GM18526 (cell line): ENCODE measurements around the gene PCDH9.

ENCODE experiments used
- POLR2A ChIP-seq: IDR thresholded peaks from 3 replicates; pipeline ENCODE4 v1.6.1; 2011; ENCODE audit not compliant: insufficient read length; ENCODE audit errors: extremely low read depth

PCDH9 gene

DNA sequence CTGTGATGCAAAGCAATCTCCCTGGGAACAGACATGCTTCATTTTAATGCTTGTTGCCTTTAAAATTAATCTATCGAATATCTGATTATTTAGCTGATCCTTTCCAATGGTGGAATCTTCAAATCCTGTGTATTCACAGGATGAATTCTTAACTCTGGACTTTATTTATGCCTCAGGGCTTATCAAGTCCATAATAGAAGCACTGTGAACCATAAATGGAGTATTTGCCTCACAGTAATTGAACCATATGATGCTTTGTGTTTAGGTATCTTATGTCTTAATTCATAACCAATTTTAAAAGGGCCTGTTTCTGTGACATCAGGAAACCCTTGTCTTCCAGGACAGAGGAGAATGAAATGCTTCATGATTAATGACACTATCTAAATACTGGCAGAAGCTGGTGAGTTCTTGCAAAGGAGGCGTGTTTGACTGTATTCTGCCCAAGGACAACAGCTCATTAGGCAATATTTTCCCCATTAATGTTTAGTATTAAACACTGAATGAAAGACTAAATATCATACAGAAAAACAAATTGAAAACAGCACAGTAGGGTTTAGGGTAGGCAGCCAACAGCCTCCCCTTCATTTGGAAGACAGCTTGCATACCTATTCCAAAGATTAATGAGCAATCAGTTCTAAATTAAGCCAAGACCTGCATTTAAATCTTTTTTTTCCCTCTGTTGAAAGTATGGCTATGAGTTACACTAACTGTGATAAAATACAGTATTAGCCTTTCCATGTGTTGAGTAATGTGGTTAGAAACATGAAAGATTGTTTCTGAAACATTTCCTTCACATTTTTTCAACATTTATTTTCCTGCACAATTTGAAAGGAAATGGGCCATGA, 709.4 kb downstream of the PCDH9 start:
- no peak for TF ChIP-seq POLR2A

DNA sequence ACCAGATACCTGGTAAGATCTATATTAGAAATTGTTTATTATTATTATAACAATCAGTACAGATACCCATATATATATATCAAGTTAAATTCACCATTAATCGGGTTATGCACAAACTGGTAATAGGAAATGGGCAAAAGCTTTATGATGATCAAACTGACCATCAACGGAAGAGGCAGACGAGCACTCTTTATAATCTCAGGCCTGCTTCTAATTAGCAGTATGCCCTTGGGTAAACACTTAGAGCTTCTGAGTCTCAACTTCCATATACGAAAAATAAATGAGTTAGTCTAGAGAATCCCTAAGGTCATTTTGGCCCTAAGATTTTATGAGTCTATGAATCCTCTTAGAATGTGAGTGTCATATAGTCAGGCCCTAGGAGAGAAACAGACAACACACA, 710.9 kb downstream of the PCDH9 start:
- no peak for TF ChIP-seq POLR2A

DNA sequence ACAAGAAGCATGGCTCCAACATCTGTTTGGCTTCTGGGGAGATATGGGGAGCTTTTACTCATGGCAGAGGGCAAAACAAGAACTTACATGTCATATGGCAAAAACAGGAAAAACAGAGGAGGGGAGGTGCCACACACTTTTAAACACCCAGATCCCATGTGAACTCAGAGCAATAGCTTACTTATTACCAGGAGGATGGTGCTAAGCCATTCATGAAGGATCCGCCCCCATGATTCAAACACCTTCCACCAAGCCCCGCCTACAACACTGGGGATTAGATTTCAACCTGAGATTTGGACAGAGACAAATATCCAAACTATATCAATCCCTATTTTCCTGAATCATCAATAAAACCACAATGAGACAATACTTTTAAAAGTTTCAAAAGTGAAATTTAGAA, 712.1 kb downstream of the PCDH9 start:
- TF ChIP-seq POLR2A, result no peak

DNA sequence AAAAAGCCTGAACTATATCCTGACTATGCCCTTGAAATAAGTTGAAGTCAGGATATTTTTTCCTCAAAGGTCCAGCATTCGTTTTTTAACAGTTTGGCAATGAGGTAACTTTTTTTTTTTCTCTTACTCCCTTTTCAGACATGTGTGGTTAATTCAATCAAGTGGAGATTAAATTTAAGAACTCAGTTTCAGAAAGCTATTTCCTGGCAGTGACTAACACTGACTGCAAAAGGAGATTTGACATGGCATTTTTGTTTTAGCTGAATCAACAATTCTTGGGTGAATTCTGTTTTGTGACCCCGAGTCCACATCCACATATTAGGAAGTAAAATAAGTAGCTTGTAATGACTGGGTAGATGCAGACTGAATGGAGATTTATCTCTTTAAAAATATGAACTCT, 716.4 kb downstream of the PCDH9 start:
- no peak for TF ChIP-seq POLR2A

DNA sequence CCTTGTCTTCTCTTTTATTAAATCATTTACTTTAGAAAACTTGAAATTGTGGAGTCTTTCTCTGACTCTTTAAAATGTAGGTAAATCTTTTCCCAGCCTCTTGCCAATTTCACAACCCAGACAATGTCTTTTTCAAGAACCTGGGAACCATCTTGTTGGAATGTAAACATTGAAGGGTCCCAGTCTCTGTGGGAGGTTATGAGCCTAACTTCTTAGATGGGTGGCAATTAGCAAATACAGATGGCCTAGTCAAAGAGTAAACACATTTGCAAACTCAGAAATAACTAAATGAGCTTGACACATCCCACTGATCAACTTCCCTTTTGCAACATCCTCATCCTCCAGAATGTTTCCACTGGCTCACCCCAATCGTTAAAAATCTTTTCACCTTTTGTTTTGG, 721.0 kb downstream of the PCDH9 start:
- no peak for TF ChIP-seq POLR2A

DNA sequence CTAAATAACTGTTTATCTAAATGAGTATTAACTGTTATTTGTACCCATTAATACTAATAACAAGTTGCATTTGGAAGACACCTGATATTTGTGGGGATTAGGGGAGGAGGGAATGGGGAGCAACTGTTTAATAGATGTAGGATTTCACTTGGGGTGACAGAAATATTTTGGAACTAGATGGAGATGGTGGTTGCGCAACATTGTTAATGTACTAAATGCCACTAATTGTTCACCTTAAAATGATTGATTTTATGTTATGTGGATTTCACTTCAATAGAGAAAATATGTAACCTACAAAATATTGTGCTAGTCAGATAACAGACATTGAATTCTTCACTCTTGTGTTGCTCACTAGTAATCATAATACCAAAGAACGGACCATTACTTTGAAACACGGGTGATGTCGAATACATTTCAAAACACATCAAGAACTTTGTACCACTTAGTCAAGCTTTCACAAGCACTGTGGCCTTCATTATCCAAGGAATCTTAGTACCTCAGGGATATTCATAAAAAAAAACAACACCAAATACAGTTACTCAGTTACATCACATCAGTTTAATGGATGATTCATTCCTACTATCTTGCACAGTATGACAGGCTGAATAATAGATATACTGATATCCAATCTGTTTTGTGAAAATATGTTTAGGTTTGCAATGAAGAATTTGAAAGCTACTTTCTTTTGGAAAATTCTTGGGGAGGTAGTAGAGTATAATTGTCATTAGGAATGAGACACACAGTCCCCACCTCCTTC, 721.8 kb downstream of the PCDH9 start:
- no peak for TF ChIP-seq POLR2A

DNA sequence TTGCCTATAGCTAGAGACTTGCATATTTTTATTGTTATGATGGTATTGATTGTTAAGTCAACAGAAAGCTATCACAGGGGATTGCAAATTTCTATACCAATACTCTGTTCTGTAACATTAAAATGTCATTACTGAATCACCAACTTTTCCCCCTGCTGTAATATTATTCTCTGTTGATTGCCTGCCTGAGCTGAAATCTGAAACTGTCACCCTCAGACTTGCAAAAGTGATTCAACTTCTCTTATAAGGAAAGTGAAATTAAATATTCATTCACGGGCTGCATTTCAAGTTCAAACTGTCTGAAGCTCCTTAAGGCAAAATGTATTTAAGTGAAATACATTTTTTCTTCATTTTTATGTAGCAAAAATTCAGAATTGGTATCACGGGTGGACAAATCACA, 723.2 kb downstream of the PCDH9 start:
- TF ChIP-seq POLR2A, result no peak

DNA sequence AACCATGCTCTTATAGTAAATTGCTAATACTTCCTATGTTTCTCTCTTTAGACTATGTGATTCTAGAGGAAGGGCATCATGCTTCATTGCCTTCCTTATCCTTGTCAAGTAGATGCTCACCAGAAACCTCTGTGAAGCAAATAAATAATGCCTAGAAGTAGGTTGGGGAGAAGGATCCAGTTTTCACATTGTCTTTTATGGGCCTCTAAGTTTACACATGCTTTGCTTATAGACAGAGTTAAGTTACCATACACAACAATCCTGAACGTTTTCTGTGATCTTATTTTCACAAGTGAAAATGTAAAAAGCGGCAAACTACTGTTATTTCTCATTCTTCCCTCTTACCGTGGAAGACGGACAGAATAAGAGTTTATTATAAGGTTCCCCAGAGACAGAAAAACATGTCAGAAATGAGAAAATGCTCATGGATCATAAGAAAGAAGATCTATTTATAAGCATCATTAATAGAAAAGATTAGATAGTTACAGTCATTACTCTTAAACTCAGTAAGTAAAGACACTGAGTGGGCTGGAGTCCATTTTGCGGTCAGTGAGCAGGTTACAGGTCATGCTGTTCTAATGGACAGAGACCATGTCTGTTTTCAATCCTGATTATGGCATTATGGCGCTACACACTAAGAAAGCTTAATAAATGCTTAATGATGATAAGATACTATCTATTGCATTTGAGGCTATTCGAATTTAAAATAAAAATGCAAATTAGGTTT, 723.9 kb downstream of the PCDH9 start:
- no peak for TF ChIP-seq POLR2A

DNA sequence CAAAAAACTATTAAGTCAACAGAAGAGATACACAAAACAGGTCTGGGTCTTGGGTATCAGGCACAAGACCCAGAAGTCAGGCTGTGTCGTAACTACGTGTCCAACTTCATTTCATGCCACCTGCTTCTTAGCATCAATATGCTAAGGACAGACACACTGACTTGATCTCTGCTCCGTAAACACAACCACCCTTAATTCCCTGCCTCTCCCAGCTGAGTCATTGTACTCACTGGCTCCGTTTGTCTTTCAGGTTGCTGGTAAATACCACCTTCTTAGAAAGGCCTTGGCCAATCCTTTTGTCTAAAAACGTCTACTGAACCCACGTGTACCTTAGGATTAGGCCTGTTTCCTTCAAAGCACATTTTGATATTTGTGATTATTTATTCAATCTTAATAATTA, 726.2 kb downstream of the PCDH9 start:
- TF ChIP-seq POLR2A, result no peak

DNA sequence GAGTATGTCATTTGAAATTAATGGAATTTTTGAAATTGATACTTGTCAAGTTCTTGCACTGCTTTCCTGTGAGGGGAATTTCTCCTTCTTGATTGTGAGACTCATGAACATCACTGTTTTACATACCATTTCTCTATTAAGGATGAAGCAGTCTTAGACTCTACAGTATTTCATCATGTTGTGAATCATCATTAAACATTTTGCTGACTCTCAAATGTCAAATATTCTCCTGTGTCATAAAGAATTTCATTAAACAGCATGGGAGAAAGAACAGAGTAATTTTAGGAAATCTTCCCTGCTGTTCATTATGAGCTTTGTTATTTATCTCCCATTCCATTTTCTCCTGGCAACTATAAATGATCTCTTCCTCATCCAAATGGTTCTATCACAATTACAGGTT, 729.0 kb downstream of the PCDH9 start:
- no peak for TF ChIP-seq POLR2A

DNA sequence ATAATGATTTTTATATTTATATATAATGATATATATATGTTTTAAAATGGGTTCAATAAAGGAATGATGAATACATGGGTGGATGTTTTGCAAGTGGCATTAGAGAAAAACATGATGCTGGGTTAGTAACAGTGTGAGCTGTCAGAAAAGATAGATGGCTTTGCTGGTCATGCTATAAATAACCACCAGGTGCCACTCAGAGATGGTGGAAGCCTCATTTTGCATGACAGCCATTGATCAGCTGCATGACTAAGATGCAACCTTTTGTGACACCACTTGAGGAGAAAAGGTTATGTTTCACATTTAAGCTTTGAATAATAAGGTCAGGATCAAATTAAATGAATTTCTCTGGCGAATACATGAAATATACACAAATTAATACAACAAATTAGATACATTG, 737.7 kb downstream of the PCDH9 start:
- TF ChIP-seq POLR2A, result no peak

DNA sequence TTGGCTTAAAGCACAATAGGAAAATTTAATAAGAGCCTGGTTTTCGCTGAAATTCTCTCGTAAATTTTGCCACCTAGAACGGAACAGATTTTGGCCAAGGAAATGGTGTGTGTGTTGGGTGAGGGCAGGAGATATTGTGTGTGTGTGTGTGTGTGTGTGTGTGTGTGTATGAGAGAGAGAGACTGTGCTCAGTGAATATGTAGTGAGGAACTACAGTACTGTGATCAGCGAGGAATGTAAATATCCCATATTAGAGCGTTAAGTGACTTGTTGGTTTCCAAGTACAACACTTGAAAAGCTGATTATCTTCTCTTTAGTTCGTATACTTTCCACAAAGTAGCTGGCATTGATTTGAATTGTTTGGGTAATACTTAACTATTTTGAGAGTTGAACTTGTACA, 738.9 kb downstream of the PCDH9 start:
- TF ChIP-seq POLR2A, result no peak

DNA sequence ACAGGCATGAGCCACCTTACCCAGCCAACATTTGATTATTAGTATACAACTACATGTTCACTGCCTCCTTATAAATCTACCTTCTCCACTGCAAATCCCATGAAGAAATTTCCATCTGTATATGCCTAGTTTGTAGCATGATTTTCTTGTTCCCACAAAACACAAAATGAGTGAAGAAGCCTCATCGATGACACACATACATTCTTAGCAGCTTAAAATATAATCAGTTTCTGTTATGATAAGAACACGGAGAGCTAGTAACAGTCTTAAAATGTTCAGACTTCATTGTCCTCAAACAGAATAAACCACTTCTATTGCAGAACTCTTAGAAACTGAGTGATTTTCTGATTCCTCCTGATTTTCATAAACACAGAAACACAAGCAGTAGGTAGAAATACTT, 740.5 kb downstream of the PCDH9 start:
- TF ChIP-seq POLR2A, result no peak

DNA sequence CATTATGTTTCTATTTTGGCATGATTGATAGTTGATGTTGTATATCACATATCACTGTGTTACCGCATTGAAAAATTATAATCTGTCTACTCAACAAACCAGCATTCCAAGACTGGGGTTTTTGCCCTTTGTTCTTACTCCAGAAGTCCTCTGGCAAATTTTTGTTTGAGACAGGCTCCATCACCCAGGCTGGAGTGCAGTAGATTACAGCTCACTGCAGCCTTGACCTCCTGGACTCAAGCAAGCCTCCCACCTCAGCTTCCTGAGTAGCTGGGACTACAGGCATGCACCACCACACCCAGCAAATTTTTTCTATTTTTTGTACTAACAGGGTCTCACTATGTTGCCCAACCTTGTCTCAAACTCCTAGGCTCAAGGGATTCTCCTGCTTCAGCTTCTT, 741.0 kb downstream of the PCDH9 start:
- TF ChIP-seq POLR2A, result no peak

DNA sequence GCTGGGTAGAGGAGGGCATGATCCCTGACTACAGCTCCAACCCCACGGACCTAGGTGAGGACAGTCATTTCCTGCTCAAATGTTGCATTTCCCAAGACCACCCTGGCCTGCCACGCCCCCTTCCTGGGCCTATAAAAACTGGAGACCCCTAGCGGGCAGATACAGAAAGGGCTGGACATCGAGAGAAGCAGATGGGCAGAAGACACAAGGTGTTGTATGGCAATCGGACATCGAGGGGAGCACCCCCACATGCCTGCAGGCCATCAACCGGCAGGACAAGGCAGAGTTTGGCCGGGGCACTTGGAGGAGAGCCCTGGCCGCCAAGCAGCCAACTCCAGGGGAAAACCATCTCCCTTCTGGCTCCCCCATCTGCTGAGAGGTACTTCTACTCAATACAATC, 746.4 kb downstream of the PCDH9 start:
- TF ChIP-seq POLR2A, result no peak

DNA sequence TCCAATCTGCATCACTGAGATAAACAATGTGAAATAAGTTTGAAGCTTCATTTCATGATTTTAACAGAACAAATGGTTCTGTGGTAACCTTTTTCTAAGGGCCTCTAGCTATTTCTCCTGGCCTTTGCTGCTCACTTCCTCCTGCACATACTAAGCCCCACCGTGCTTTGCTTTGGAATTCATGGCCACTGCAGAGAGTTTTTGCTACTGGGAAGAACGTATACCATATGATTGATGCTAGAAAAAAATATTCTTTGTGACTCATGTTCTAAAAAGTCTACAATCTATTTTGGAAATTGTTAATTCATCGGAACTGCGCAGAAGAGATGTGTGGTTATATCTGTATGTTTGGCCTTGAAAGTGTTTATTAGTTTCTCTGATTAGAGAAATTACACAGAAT, 747.3 kb downstream of the PCDH9 start:
- no peak for TF ChIP-seq POLR2A
